Right cardiac atrium (tissue), 5 donors: ENCODE results near the gene ZNF324. TPM values are rescaled to one million over a fixed set of nuclear protein-coding genes. Genes with fewer than 3 reads are reported as not detected.
A peak's percentile ranks its signal among the peaks of the same experiment; 100 is the strongest.
"Not testable (repeated sequence)": the region's sequence is repeated elsewhere in the genome, so short reads cannot be mapped to it uniquely, and the experiment has no call there.

Experiments used
- ATAC-seq, 2 donors: fragments of 200-7000 bp; cut with Tn5 transposase; one replicate each; pipeline versions ENCODE4 v1.8.0 to v1.9.1; 2020; ENCODE audit warnings: moderate library complexity in 2 of 2, mild to moderate bottlenecking in 1 of 2
- DNase-seq, 3 donors: peaks; one replicate each; pipeline ENCODE4 v3.0.0-alpha.2; 2020
- H3K27ac ChIP-seq: one replicate; pipeline ENCODE4 v1.5.1; 2013; ENCODE audit warnings: mild to moderate bottlenecking, low read length, control low read depth, moderate library complexity
- H3K27me3 ChIP-seq: one replicate; pipeline ENCODE4 v1.6.1; 2013; ENCODE audit not compliant: control insufficient read depth, insufficient read depth
- H3K4me1 ChIP-seq: one replicate; pipeline ENCODE4 v1.6.1; 2013; ENCODE audit warnings: low read length; ENCODE audit not compliant: control insufficient read depth, insufficient read depth
- H3K4me3 ChIP-seq: one replicate; pipeline ENCODE4 v1.5.1; 2013; ENCODE audit warnings: low read length, control low read depth
- H3K9me3 ChIP-seq: one replicate; pipeline ENCODE4 v1.6.1; 2013; ENCODE audit warnings: low read length; ENCODE audit not compliant: control insufficient read depth
- WGBS: extraction: QIAGEN DNeasy Blood & Tissue Kit; methylation state at CpG from one replicate; pipeline ENCODE4 v1.1.7; 2013; 5-methylcytosine and 5-hydroxymethylcytosine counted together
- intact Hi-C, 4 donors: fragments of 100-400 bp; cut with DNase I; formaldehyde crosslinking; loops; one replicate each; pipeline versions ENCODE4 v1.11.0 to v1.14.0; 2022 to 2023
- polyA plus RNA-seq: library from polyadenylated mRNA; stranded (reverse); fragments of 200-250 nt; gene quantifications from one replicate; pipeline ENCODE4 v1.2.3, GENCODE V29; 2013
- total RNA-seq, 4 donors: library from RNA; stranded (reverse); fragmentation: NEBNext Ultra II Directional; extraction: Animal tissue kit (Norgen Biotek cat#: 25700); gene quantifications; one replicate each; pipeline ENCODE4 v1.2.1, GENCODE V29; 2021
- donor health status: healthy with polysubstance abuse.
- donor health status: DM: no; HTN: yes; CAD: no.
- donor health status: DM: no; HTN: no; CAD: no.
- donor health status: DM: no; HTN: yes; CAD: no; lungs with severe emphysema.
- donor health status: DM: yes; HTN: yes; CAD: no.

ZNF324 gene
- total and polyA plus RNA-seq, 5 donors: 3.3 to 7.4 (median 6.6) TPM

- Histone ChIP-seq H3K27ac (peak within 1 kb of the TSS; percentile 1), H3K9me3 (no peaks in the 10 kb centered on the region), H3K4me1 (no peaks in the 10 kb centered on the region), H3K4me3 (peak within 1 kb of the TSS; percentile 83), H3K27me3 (no peaks in the 10 kb centered on the region)
- intact Hi-C loops: no loop called here
- peak; percentile 97 to 99 (median 98) for DNase-seq
- ATAC-seq: peak; percentile 98 to 99
- WGBS: under 1% methylated on average over 79 of the region's 79 CpGs
Measured at GRCh38 chr19:58451358-58452101, 15.3 kb upstream of the ZNF324 start, which contains the start of gene ZNF324B. ZNF324B (plus strand) TSS chr19:58451622; CDS start chr19:58453702, 2,080 bp downstream.

GRCh38 chr19:58453743-58454142 lies 13.1 kb upstream of the ZNF324 start:
- ATAC-seq: no peak
- Histone ChIP-seq H3K27ac (no peak overlapping the region), H3K27me3 (no peaks in the 10 kb centered on the region), H3K4me3 (no peak overlapping the region), H3K4me1 (no peaks in the 10 kb centered on the region), H3K9me3 (no peaks in the 10 kb centered on the region)
- WGBS: 93% methylated on average over 6 of the region's 6 CpGs
- intact Hi-C loops: no loop called here
- DNase-seq: peak in 1 of 3 donors; percentile 33

GRCh38 chr19:58455306-58455705 lies 11.6 kb upstream of the ZNF324 start:
- intact Hi-C loops: no loop called here
- H3K4me1 ChIP-seq: no peaks in the 10 kb centered on the region
- DNase-seq (peak in 2 of 3 donors; percentile 48 to 52), ATAC-seq (no peak)
- WGBS: 94% methylated on average over 21 of the region's 21 CpGs
- no peak overlapping the region for H3K27ac ChIP-seq
- H3K27me3 ChIP-seq: no peaks in the 10 kb centered on the region
- H3K4me3 ChIP-seq: no peak overlapping the region
- no peaks in the 10 kb centered on the region for H3K9me3 ChIP-seq

- peak in 1 of 3 donors; percentile 50 for DNase-seq
- Histone ChIP-seq H3K4me3 (no peak overlapping the region), H3K9me3 (no peaks in the 10 kb centered on the region), H3K27me3 (no peaks in the 10 kb centered on the region), H3K4me1 (no peaks in the 10 kb centered on the region), H3K27ac (no peak overlapping the region)
- WGBS: 97% methylated on average over 35 of the region's 35 CpGs
- no peak for ATAC-seq
- intact Hi-C loops: no loop called here
Measured at GRCh38 chr19:58456111-58456510, 10.8 kb upstream of the ZNF324 start.

- Histone ChIP-seq H3K4me1 (no peaks in the 10 kb centered on the region), H3K27ac (no peak overlapping the region), H3K9me3 (no peaks in the 10 kb centered on the region), H3K4me3 (no peak overlapping the region), H3K27me3 (no peaks in the 10 kb centered on the region)
- DNase-seq (no peak), ATAC-seq (no peak)
- intact Hi-C loops: no loop called here
- WGBS: 94% methylated on average over 2 of the region's 2 CpGs
Measured at GRCh38 chr19:58460039-58460438, 6.8 kb upstream of the ZNF324 start.

GRCh38 chr19:58466089-58466759 lies 656 bp upstream of the ZNF324 start:
- ATAC-seq: peak; percentile 18 to 21
- Histone ChIP-seq H3K4me3 (peak overlapping the region; percentile 25), H3K9me3 (no peaks in the 10 kb centered on the region), H3K27me3 (no peaks in the 10 kb centered on the region), H3K4me1 (peaks cover 6% of the 10 kb centered on the region), H3K27ac (no peak overlapping the region)
- DNase-seq: no peak
- intact Hi-C loops: no loop called here
- 35% methylated on average over 20 of the region's 20 CpGs for WGBS

GRCh38 chr19:58468216-58468839 lies 1.4 kb downstream of the ZNF324 start:
- intact Hi-C loops: no loop called here
- Histone ChIP-seq H3K4me1 (peaks cover 6% of the 10 kb centered on the region), H3K27me3 (no peaks in the 10 kb centered on the region), H3K4me3 (no peak overlapping the region), H3K9me3 (no peaks in the 10 kb centered on the region), H3K27ac (no peak overlapping the region)
- WGBS: 63% methylated on average over 5 of the region's 5 CpGs
- DNase-seq (peak in 1 of 3 donors; percentile 30), ATAC-seq (no peak)

- intact Hi-C loops: no loop called here
- WGBS: 90% methylated on average over 17 of the region's 17 CpGs
- peak in 1 of 3 donors; percentile 50 for DNase-seq
- Histone ChIP-seq H3K27me3 (no peaks in the 10 kb centered on the region), H3K4me1 (peaks cover 6% of the 10 kb centered on the region), H3K4me3 (no peak overlapping the region), H3K9me3 (no peaks in the 10 kb centered on the region), H3K27ac (no peak overlapping the region)
- no peak for ATAC-seq
Measured at GRCh38 chr19:58469241-58470013, 2.5 kb downstream of the ZNF324 start.

- H3K4me1 ChIP-seq, H3K27me3 ChIP-seq, H3K27ac ChIP-seq, intact Hi-C loops, H3K4me3 ChIP-seq, ATAC-seq, H3K9me3 ChIP-seq: not testable (repeated sequence)
- 94% methylated on average over 37 of the region's 53 CpGs for WGBS
- peak in 1 of 3 donors; percentile 58 for DNase-seq
Measured at GRCh38 chr19:58470837-58471543, 4.1 kb downstream of the ZNF324 start.

- peaks cover 6% of the 10 kb centered on the region for H3K4me1 ChIP-seq
- no peak overlapping the region for H3K4me3 ChIP-seq
- intact Hi-C loops: no loop called here
- ATAC-seq: no peak
- no peaks in the 10 kb centered on the region for H3K9me3 ChIP-seq
- DNase-seq: peak in 1 of 3 donors; percentile 66
- no peaks in the 10 kb centered on the region for H3K27me3 ChIP-seq
- 97% methylated on average over 39 of the region's 39 CpGs for WGBS
- no peak overlapping the region for H3K27ac ChIP-seq
Measured at GRCh38 chr19:58471736-58472135, 4.9 kb downstream of the ZNF324 start.
